T-helper 17 cell (primary cell): ENCODE measurements around the gene RNF6. TPM values are rescaled to one million over a fixed set of nuclear protein-coding genes. Genes with fewer than 3 reads are reported as not detected.

ENCODE experiments used
- ATAC-seq: fragments of 150-1000 bp; cut with Tn5 transposase; 2 replicates; pipeline ENCODE4 v1.10.0; 2021; ENCODE audit warnings: mild to moderate bottlenecking, moderate library complexity
- DNase-seq, 3 donors: peaks; one replicate each; pipeline versions ENCODE4 v3.0.0 to v3.0.0-alpha.2; 2020 to 2021
- H3K9me3 ChIP-seq: one replicate; pipeline ENCODE4 v1.7.0; 2013; ENCODE audit warnings: low read length, mild to moderate bottlenecking; ENCODE audit not compliant: control insufficient read depth, poor library complexity, severe bottlenecking
- H3K27ac Mint-ChIP-seq: one replicate; pipeline ENCODE4 v1.8.0; 2022; ENCODE audit warnings: mild to moderate bottlenecking, moderate library complexity, mixed read lengths
- H3K27me3 Mint-ChIP-seq: one replicate; pipeline ENCODE4 v1.8.0; 2022; ENCODE audit warnings: mixed read lengths
- H3K36me3 Mint-ChIP-seq: one replicate; pipeline ENCODE4 v1.8.0; 2022; ENCODE audit warnings: low read depth, mixed read lengths
- H3K4me1 Mint-ChIP-seq: one replicate; pipeline ENCODE4 v1.8.0; 2022; ENCODE audit warnings: mild to moderate bottlenecking, mixed read lengths
- H3K4me3 Mint-ChIP-seq: one replicate; pipeline ENCODE4 v1.8.0; 2022; ENCODE audit warnings: mild to moderate bottlenecking, moderate library complexity, mixed read lengths
- total RNA-seq, 4 donors: library from RNA in 2 of 4; stranded (reverse) in 2 of 4; gene quantifications; one replicate each; pipeline ENCODE4 v1.2.3 and lab custom pipeline; 2022 to 2026

The RNF6 gene
- total RNA-seq, 2 donors from 2014 or later = 39.1 to 44.3 TPM

DNA sequence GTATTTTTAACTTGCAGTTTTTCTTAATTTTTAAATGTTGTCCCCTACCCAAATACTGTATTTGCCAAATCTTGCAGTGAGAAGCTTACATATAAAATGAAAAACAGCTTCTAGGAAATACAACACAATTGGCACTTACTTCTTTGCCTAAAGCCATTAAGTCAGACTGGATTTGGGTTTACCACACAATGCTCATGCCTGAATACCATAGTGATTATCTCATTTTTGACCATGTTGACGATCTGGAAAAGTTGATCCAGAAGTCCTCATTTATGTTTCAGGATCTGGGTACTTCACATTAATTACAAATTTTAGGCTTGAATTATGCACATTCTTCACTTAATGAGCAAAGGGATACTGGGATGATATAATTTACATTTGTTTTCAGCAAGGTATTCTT, 2.4 kb downstream of the RNF6 start:
- DNase-seq (no peak), ATAC-seq (no peak)
- H3K27me3 Mint-ChIP-seq = no peaks in the 10 kb centered on the region
- peaks cover 10% of the 10 kb centered on the region for H3K36me3 Mint-ChIP-seq
- H3K27ac Mint-ChIP-seq = peak overlapping the region; percentile 62
- H3K4me3 Mint-ChIP-seq = no peak overlapping the region
- H3K9me3 ChIP-seq = no peaks in the 10 kb centered on the region
- peaks cover 21% of the 10 kb centered on the region for H3K4me1 Mint-ChIP-seq

DNA sequence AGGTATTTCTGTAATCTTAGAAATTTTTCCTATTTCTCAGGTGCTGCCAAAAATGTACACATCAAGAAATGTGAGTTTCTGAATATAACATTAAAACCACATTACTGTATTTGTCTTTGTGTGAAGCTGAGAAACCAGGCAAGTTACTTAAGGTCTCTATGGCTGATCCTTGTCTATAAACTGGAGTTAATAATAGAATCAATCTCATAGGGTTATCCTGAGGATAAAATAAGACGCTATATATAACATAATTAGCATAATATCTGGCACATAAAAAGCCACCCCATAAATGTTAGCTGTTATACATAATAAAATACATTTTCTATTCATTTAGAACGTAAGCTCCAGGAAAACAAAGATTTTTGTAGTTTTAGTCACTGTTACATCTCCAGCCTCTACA, 6.1 kb downstream of the RNF6 start:
- no peaks in the 10 kb centered on the region for H3K27me3 Mint-ChIP-seq
- ATAC-seq (no peak), DNase-seq (no peak)
- no peaks in the 10 kb centered on the region for H3K9me3 ChIP-seq
- H3K4me1 Mint-ChIP-seq = peaks cover 21% of the 10 kb centered on the region
- peaks cover 15% of the 10 kb centered on the region for H3K36me3 Mint-ChIP-seq
- H3K4me3 Mint-ChIP-seq = no peak overlapping the region
- H3K27ac Mint-ChIP-seq = no peak overlapping the region

DNA sequence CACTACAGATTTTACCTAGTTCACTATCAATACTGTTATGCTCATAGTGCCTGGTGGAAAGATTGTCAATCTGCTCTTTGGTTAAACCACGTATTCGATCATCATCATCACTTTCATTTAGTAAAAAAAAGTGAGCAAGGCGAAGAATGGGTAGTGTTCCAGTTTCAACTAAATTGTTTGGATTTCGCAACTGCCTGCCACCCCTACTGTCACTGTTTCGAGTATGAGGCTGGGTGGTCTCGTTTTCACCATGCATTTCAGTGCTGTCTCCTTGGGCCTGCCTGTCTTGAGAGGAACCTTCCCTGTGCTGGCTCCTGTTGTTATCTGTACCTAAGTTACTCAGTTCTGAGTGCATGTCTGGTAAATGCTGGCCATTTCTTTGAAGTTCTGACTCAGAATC, 8.1 kb downstream of the RNF6 start:
- ATAC-seq = no peak
- Mint-ChIP-seq H3K27ac (peak overlapping the region; percentile 51), H3K27me3 (no peaks in the 10 kb centered on the region), H3K4me3 (no peak overlapping the region), H3K4me1 (peaks cover 18% of the 10 kb centered on the region), H3K36me3 (peaks cover 13% of the 10 kb centered on the region)
- DNase-seq = no peak
- H3K9me3 ChIP-seq = no peaks in the 10 kb centered on the region

DNA sequence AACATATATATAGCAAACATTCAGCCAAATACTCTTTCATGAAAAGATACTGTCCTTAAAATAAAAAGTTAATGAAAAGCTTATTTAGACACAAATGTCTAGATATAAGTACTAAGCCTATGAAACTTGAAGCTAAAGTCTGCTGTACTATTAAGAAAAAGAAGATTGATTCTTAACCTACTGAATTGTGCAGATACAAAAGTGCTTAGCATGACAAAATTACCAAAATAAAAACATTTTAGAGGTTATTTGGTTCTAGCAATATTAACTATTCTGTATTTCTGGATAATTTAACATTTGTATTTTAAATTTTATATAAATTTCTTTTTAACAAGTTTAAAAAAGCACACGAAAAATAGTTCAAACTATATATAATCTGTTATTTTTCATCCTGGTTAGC, 8.8 kb downstream of the RNF6 start:
- Mint-ChIP-seq H3K36me3 (peaks cover 13% of the 10 kb centered on the region), H3K4me3 (no peak overlapping the region), H3K27me3 (no peaks in the 10 kb centered on the region), H3K4me1 (peaks cover 18% of the 10 kb centered on the region), H3K27ac (no peak overlapping the region)
- DNase-seq (no peak), ATAC-seq (no peak)
- no peaks in the 10 kb centered on the region for H3K9me3 ChIP-seq

DNA sequence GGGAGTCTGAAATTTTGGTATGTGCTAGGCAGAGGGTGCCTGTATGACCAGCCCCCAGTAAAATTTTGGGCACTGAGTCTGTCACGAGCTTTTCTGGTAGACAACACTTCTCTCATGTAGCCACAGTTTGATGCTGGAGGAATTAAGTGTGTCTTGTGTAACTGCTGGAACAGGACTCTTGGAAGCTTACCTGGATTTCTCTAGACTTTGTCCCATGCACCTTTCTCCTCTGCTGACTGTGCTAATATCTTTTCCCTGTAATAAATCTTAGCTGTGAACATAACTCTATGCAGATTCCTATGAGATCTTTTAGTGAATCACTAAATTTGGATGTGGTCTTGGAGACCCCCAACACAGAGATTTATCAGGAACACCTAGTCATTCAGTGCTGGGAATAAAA, 13.8 kb downstream of the RNF6 start:
- Mint-ChIP-seq H3K36me3 (peaks cover 14% of the 10 kb centered on the region), H3K27ac (no peak overlapping the region), H3K4me3 (no peak overlapping the region), H3K27me3 (no peaks in the 10 kb centered on the region), H3K4me1 (peaks cover 9% of the 10 kb centered on the region)
- no peak for ATAC-seq
- no peaks in the 10 kb centered on the region for H3K9me3 ChIP-seq
- no peak for DNase-seq

DNA sequence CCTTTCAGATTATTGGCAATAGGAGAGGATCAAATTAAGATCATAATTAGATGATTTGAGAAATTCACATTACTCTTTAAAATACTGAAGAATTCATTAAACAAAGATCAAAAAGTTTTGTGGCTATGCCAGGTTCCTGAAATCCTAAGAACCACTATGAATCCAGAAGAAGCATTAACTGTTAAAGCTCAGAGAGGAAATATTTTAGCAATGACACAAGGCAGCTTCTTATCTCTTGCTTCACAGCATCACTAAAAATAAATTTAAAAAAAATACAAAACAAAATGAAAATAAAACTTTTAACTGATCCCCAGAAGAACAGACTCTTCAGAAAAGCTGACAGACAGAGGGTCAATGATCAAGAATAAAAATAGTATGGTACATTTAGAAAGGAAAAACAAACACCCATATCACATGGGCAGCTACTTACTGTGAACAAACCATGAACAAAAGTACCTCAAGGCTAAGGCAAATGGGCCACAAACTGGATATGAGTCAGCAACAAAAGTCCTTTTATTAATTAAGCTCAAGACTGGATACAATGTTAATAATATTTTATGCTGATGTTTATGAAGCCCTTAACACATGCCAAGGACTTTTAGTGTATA, 19.6 kb downstream of the RNF6 start:
- Mint-ChIP-seq H3K27ac (no peak overlapping the region), H3K36me3 (peaks cover 5% of the 10 kb centered on the region), H3K4me3 (no peak overlapping the region), H3K4me1 (peaks cover 4% of the 10 kb centered on the region), H3K27me3 (no peaks in the 10 kb centered on the region)
- DNase-seq (no peak), ATAC-seq (no peak)
- no peaks in the 10 kb centered on the region for H3K9me3 ChIP-seq

DNA sequence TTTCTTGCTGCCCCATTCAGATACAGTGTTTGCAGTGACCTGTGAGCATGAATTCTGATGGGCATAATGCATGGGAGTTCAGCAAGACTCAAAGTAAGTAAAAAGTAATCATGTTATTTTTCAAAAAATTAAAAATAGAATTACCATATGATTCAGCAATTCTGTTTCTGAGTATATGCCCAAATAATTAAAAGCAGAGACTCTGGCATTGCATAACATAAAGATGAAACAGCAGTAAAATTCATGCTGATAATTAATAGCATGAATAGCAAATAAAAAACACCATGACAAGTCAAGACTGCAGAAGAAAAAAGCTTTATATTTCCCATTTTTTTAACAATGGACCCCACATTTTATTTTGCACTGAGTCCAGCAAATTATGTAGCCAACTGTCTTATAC, 21.3 kb downstream of the RNF6 start:
- no peaks in the 10 kb centered on the region for H3K36me3 Mint-ChIP-seq
- H3K27ac Mint-ChIP-seq = no peak overlapping the region
- DNase-seq (no peak), ATAC-seq (no peak)
- no peaks in the 10 kb centered on the region for H3K27me3 Mint-ChIP-seq
- H3K9me3 ChIP-seq = no peaks in the 10 kb centered on the region
- H3K4me3 Mint-ChIP-seq = no peak overlapping the region
- peaks cover 4% of the 10 kb centered on the region for H3K4me1 Mint-ChIP-seq

DNA sequence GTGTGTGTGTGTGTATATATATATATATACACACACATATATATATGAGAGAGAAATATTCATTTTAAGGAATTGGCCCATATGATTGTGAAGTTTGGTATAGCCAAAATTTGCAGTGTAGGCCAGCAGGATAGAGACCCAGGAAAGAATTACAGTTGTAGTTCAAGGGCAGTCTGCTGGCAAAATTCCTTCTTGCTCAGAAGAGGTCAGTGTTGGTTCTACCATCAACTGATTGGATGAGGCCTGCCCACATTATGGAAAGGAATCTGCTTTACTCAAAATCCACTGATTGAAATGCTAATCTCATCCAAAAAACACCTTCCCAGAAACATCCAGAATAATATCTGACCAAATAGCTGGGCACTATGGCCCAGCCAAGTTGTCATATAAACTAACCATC, 24.0 kb downstream of the RNF6 start:
- no peak for ATAC-seq
- H3K36me3 Mint-ChIP-seq = peaks cover 2% of the 10 kb centered on the region
- peaks cover 4% of the 10 kb centered on the region for H3K4me1 Mint-ChIP-seq
- no peaks in the 10 kb centered on the region for H3K27me3 Mint-ChIP-seq
- DNase-seq = no peak
- no peak overlapping the region for H3K27ac Mint-ChIP-seq
- H3K4me3 Mint-ChIP-seq = no peak overlapping the region
- no peaks in the 10 kb centered on the region for H3K9me3 ChIP-seq

DNA sequence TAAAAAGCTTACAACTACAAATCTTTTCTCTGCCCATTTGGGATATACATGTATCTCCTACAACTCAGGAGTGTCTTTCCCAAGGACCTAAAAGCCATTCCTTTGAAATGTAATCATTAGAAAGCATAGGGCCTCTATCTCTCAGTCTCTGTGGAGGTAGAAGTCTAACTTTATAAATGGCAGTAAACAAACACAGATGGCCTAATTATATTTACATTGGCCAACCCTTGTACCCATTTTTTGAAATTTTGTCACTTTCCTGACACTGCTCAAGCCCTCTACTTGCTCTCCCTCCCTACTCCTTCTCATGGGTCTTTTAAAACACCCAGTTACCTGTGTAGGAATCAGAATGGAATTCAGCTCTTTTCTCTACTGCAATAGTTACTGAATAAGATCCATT, 24.8 kb downstream of the RNF6 start:
- no peaks in the 10 kb centered on the region for H3K9me3 ChIP-seq
- ATAC-seq (no peak), DNase-seq (no peak)
- Mint-ChIP-seq H3K36me3 (peaks cover 2% of the 10 kb centered on the region), H3K27ac (no peak overlapping the region), H3K27me3 (no peaks in the 10 kb centered on the region), H3K4me1 (peaks cover 4% of the 10 kb centered on the region), H3K4me3 (no peak overlapping the region)

DNA sequence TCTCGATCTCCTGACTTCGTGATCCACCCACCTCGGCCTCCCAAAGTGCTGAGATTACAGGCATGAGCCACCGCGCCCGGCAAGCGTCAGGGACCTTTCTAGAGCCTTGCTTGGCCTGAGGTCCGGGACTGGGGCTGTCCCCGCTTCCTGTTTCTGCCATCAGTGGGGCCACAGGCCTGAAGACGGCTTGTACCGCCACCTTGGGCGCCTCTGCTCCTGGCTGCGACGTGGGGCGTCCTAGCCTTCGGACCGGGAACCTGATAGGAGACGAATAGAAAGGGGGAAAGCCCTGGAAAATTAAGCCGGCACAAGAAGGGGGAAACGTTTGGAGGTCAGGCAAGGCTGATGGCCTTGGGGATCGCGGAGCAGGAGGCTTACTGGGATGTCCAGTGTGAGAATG, 35.1 kb downstream of the RNF6 start:
- Mint-ChIP-seq H3K4me3 (peak overlapping the region; percentile 94), H3K4me1 (peaks cover 19% of the 10 kb centered on the region), H3K27me3 (no peaks in the 10 kb centered on the region), H3K36me3 (no peaks in the 10 kb centered on the region), H3K27ac (peak overlapping the region; percentile 94)
- ATAC-seq (no peak), DNase-seq (no peak)
- no peaks in the 10 kb centered on the region for H3K9me3 ChIP-seq

DNA sequence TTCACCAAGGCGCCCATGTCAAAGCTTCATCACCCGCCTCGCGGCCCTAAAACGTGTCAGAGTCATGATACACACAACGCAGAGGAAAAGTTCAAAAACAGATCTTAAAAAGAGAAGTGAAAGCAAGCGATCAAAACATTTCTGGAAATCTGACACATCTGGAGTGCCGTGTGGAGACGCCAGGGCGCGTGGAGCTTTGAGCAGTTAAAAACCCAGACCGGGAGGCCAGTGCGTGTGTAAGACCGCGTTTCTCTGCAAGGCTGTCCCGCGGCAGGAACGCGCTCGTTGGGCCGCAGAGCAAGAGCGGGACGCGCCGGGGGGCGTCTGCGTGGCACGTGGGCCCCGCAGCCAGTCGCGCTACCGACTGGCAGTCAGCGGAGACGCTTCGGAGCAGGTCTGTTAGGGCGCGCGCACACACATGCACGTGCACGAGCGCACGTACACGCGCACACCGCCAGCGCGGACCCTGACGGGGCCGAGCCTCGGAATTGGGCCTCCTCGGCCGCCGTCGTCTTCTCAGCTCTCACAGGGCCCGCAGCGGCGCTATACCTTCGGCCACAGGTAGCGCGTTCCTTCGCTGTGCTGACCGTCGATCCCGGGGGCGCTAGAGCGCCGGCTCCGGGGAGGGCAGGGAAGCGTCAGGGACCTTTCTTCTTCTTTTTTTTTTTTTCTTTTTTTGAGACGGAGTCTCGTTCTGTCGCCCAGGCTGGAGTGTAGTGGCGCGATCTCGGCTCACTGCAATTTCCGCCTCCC, 35.8 kb downstream of the RNF6 start:
- peak; percentile 84 to 88 (median 87) for DNase-seq
- ATAC-seq = peak; percentile 92
- peaks cover 19% of the 10 kb centered on the region for H3K4me1 Mint-ChIP-seq
- no peaks in the 10 kb centered on the region for H3K9me3 ChIP-seq
- H3K27me3 Mint-ChIP-seq = no peaks in the 10 kb centered on the region
- H3K4me3 Mint-ChIP-seq = peak overlapping the region; percentile 94
- H3K36me3 Mint-ChIP-seq = no peaks in the 10 kb centered on the region
- peak overlapping the region; percentile 94 for H3K27ac Mint-ChIP-seq

DNA sequence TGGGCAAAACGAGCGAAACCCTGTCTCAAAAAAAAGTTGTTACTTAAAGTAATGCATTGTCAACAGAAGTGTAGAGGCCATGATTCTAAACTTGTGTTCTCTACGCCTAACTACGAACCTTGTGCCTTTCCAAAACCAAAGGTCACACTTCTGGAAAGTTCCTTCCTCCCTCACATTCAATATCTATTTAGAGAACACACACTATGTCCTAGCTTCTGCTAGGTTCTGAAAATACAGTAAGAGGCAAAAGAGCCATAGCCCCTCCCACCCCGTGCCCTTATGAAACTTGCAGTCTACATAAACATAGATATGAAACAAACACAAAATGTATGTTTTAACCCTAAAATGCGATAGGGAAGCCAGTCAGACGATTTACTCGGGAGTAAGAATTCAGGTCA, 36.4 kb downstream of the RNF6 start:
- Mint-ChIP-seq H3K4me1 (peaks cover 19% of the 10 kb centered on the region), H3K4me3 (peak overlapping the region; percentile 94), H3K27ac (peak overlapping the region; percentile 94), H3K36me3 (no peaks in the 10 kb centered on the region), H3K27me3 (no peaks in the 10 kb centered on the region)
- H3K9me3 ChIP-seq = no peaks in the 10 kb centered on the region
- no peak for DNase-seq
- no peak for ATAC-seq

DNA sequence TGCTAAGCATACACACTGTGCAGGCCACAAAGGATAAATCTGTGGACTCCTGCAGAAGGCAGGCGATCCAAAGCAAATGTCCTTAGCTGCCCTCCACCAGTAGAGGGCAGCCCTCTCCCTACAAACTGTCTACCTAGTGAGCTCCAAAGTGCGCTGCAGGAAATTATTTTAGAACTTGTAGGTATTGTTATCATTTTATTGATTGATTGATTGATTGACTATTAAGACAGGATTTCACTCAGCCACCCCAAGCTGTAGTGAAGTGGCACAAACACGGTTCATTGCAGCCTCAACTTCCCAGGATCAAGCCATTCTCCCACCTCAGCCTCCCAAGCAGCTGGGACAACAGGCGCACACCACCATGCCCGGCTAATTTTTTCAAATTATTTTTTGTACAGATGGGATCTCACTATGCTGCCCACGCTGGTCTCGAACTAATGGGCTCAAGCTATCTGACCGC, 37.3 kb downstream of the RNF6 start:
- DNase-seq = peak; percentile 40 to 59 (median 47)
- peak; percentile 39 for ATAC-seq
- H3K27me3 Mint-ChIP-seq = peaks cover 3% of the 10 kb centered on the region
- H3K36me3 Mint-ChIP-seq = no peaks in the 10 kb centered on the region
- H3K9me3 ChIP-seq = no peaks in the 10 kb centered on the region
- peak overlapping the region; percentile 66 for H3K4me3 Mint-ChIP-seq
- H3K27ac Mint-ChIP-seq = no peak overlapping the region
- H3K4me1 Mint-ChIP-seq = peaks cover 19% of the 10 kb centered on the region

DNA sequence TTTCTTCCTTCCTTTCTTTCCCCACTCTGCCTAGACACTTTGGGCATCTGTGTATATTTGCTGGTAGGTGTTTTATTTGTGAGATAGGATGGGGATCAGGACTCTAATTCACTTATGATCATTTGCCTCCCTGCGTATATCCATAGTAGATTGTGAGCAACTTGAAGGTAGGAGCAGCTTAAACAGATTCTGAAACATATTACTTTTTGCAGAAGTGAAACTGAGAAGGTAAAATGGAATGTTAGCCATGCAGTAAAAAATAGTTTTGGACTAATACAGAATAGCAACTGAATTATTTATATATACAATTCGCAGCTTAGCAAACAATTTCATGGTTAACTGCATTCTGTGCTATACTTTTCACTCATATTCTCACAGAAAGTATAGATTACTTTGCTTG, 38.7 kb downstream of the RNF6 start:
- H3K36me3 Mint-ChIP-seq = no peaks in the 10 kb centered on the region

More for the DNA sequence above, 38.7 kb downstream of the RNF6 start:
- no peaks in the 10 kb centered on the region for H3K9me3 ChIP-seq
- DNase-seq = no peak
- no peak overlapping the region for H3K27ac Mint-ChIP-seq
- ATAC-seq = no peak
- H3K4me3 Mint-ChIP-seq = no peak overlapping the region
- peaks cover 10% of the 10 kb centered on the region for H3K27me3 Mint-ChIP-seq
- H3K4me1 Mint-ChIP-seq = peaks cover 19% of the 10 kb centered on the region
